HepG2 (cell line): Measurements from ENCODE around the gene MAPK9. TPM values are rescaled to one million over a fixed set of nuclear protein-coding genes. Genes with fewer than 3 reads are reported as not detected.

Experiments
- ATAC-seq: fragments of 200-7000 bp; cut with Tn5 transposase; 3 replicates; pipeline ENCODE4 v1.9.1; 2020; ENCODE audit warnings: mild to moderate bottlenecking, moderate library complexity
- BruUV-seq: library from RNA; stranded (reverse); fragments of 400-500 nt; replicated peaks from 2 replicates; lab custom pipeline; 2021; lab: Mats Ljungman, UMichigan
- CTCF ChIA-PET: fragments of 300-600 bp; formaldehyde crosslinking; extraction: SDS; loops from one replicate; lab custom pipeline; 2021; ENCODE audit warnings: low total read pairs, inconsistent platforms, low intra/inter-chr PET ratio; lab: Yijun Ruan, JAX
- POLR2A ChIA-PET: fragments of 350-600 bp; sonication (Branson Sonifier 250); formaldehyde crosslinking; loops from one replicate; lab custom pipeline; 2020; ENCODE audit warnings: antibody characterized with exemption, inconsistent platforms; lab: Yijun Ruan, JAX
- DNase-seq: peaks from one replicate; pipeline ENCODE4 v3.0.0-alpha.2; 2015; ENCODE audit warnings: low spot score
- FAIRE-seq: peaks from 3 replicates; lab custom pipeline; 2011; peaks lifted over from hg19 to GRCh38; lab: Jason Lieb, UNC
- H2AFZ ChIP-seq: one replicate; pipeline ENCODE4 v1.6.1; 2011; ENCODE audit warnings: low read length, inconsistent platforms
- H3K27ac ChIP-seq: fragments of 300-600 bp; 3 replicates; pipeline ENCODE4 v1.8.0; 2011; ENCODE audit warnings: mixed run types, mild to moderate bottlenecking, mixed read lengths, low read length, inconsistent platforms; ENCODE audit not compliant: insufficient read depth; ENCODE audit errors: extremely low read length
- H3K27me3 ChIP-seq, 2 experiments: fragments of 200-600 bp in 1 of 2; 2 replicates in 1 of 2; 3 replicates in 1 of 2; pipeline versions ENCODE4 v1.6.0 to v1.8.0; 2011; ENCODE audit warnings: low read length in 2 of 2, mild to moderate bottlenecking in 2 of 2, moderate library complexity in 2 of 2, inconsistent platforms in 1 of 2; ENCODE audit not compliant: insufficient read depth in 2 of 2, control insufficient read depth in 1 of 2
- H3K36me3 ChIP-seq, 2 experiments: fragments of 200-600 bp in 1 of 2; replicated peaks in 1 of 2; 2 replicates in 1 of 2; 3 replicates in 1 of 2; pipeline versions ENCODE4 v1.5.1 to v1.8.0; 2011; ENCODE audit warnings: low read length in 2 of 2, inconsistent platforms in 1 of 2; ENCODE audit not compliant: insufficient read depth in 2 of 2, control insufficient read depth in 1 of 2
- H3K4me1 ChIP-seq: 2 replicates; pipeline ENCODE4 v1.5.1; 2012; ENCODE audit warnings: low read length, inconsistent platforms; ENCODE audit not compliant: insufficient read depth
- H3K4me2 ChIP-seq: 2 replicates; pipeline ENCODE4 v1.6.0; 2011; ENCODE audit warnings: low read depth, low read length, inconsistent platforms
- H3K4me3 ChIP-seq, 3 experiments: fragments of 200-600 bp in 1 of 3; sonication (generic), shearing (Covaris generic) in 1 of 3; replicated peaks in 1 of 3; 2 replicates each; pipeline ENCODE4 v1.5.1; 2011 to 2016; ENCODE audit warnings: low read length in 3 of 3, inconsistent platforms in 2 of 3, low read depth in 2 of 3, mild to moderate bottlenecking in 2 of 3, control low read depth in 1 of 3, mixed read lengths in 1 of 3; ENCODE audit not compliant: insufficient read depth in 1 of 3
- H3K79me2 ChIP-seq: one replicate; pipeline ENCODE4 v1.6.1; 2011; ENCODE audit warnings: low read length, inconsistent platforms; ENCODE audit not compliant: insufficient read depth
- H3K9ac ChIP-seq: 2 replicates; pipeline ENCODE4 v1.6.0; 2011; ENCODE audit warnings: mild to moderate bottlenecking, low read depth, low read length, inconsistent platforms; ENCODE audit not compliant: insufficient read depth
- H3K9me3 ChIP-seq: 2 replicates; pipeline ENCODE4 v1.5.1; 2012; ENCODE audit warnings: mild to moderate bottlenecking, low read length
- H4K20me1 ChIP-seq: 2 replicates; pipeline ENCODE4 v1.6.0; 2011; ENCODE audit warnings: inconsistent platforms, mild to moderate bottlenecking, low read length, moderate library complexity; ENCODE audit not compliant: insufficient read depth
- ARNT2 ChIP-seq: sonication (generic); formaldehyde crosslinking; IDR thresholded peaks from 2 replicates; pipeline ENCODE4 v1.8.0; 2022; ENCODE audit warnings: mild to moderate bottlenecking, low read depth, missing genetic modification reagents, moderate library complexity
- DNMT1 ChIP-seq: sonication (generic); formaldehyde crosslinking; IDR thresholded peaks from 2 replicates; pipeline ENCODE4 v1.5.1; 2020; ENCODE audit warnings: mild to moderate bottlenecking, missing genetic modification reagents
- DPF2 ChIP-seq: sonication (generic); formaldehyde crosslinking; IDR thresholded peaks from 2 replicates; pipeline ENCODE4 v1.4.0; 2020; ENCODE audit warnings: mild to moderate bottlenecking, low read depth, missing genetic modification reagents, borderline replicate concordance
- HNRNPUL1 ChIP-seq: fragments of 200-400 bp; formaldehyde crosslinking; IDR thresholded peaks from 2 replicates; pipeline ENCODE4 v1.6.1; 2017; ENCODE audit warnings: low read depth, mild to moderate bottlenecking, low read length, moderate library complexity
- HOMEZ ChIP-seq: IDR thresholded peaks from 2 replicates; pipeline ENCODE4 v1.6.1; 2016; ENCODE audit warnings: low read depth
- ISX ChIP-seq: sonication (generic); formaldehyde crosslinking; conservative IDR thresholded peaks from 2 replicates; pipeline ENCODE4 v1.5.0; 2020; ENCODE audit warnings: missing genetic modification reagents
- NBN ChIP-seq: fragments of 450-650 bp; conservative IDR thresholded peaks from 2 replicates; pipeline ENCODE4 v1.6.1; 2017
- SATB2 ChIP-seq: sonication (generic); formaldehyde crosslinking; IDR thresholded peaks from 2 replicates; pipeline ENCODE4 v1.5.0; 2020; ENCODE audit warnings: missing genetic modification reagents
- TOPORS ChIP-seq: sonication (generic); formaldehyde crosslinking; IDR thresholded peaks from 2 replicates; pipeline ENCODE4 v1.8.0; 2023; ENCODE audit warnings: mild to moderate bottlenecking, missing genetic modification reagents
- TRIM24 ChIP-seq: sonication (generic); formaldehyde crosslinking; IDR thresholded peaks from 2 replicates; pipeline ENCODE4 v1.8.0; 2022; ENCODE audit warnings: mild to moderate bottlenecking, missing genetic modification reagents
- USF2 ChIP-seq, 2 experiments: sonication (generic) in 1 of 2; formaldehyde crosslinking in 1 of 2; IDR thresholded peaks; 2 replicates each; pipeline versions ENCODE4 v1.5.1 to v1.6.1; 2011 to 2020; ENCODE audit warnings: borderline replicate concordance in 1 of 2, low read depth in 1 of 2, low read length in 1 of 2, mild to moderate bottlenecking in 1 of 2, missing genetic modification reagents in 1 of 2, moderate library complexity in 1 of 2
- ZNF136 ChIP-seq: sonication (generic); formaldehyde crosslinking; IDR thresholded peaks from 2 replicates; pipeline ENCODE4 v1.8.1; 2022; ENCODE audit warnings: low read depth, mild to moderate bottlenecking, moderate library complexity, missing genetic modification reagents
- ZNF160 ChIP-seq: sonication (generic); formaldehyde crosslinking; IDR thresholded peaks from 2 replicates; pipeline ENCODE4 v1.8.0; 2022; ENCODE audit warnings: mild to moderate bottlenecking, inconsistent platforms, missing genetic modification reagents
- ZNF431 ChIP-seq: sonication (generic); formaldehyde crosslinking; IDR thresholded peaks from 2 replicates; pipeline ENCODE4 v1.9.0; 2022; ENCODE audit warnings: missing genetic modification reagents, low read depth, mild to moderate bottlenecking, borderline replicate concordance
- ZNF775 ChIP-seq: sonication (generic); formaldehyde crosslinking; IDR thresholded peaks from 2 replicates; pipeline ENCODE4 v1.4.0; 2020; ENCODE audit warnings: missing genetic modification reagents, mild to moderate bottlenecking, moderate library complexity, borderline replicate concordance
- ZSCAN29 ChIP-seq: sonication (generic); formaldehyde crosslinking; conservative IDR thresholded peaks from 2 replicates; pipeline ENCODE4 v1.4.0; 2020; ENCODE audit warnings: mild to moderate bottlenecking, missing genetic modification reagents
- ZSCAN9 ChIP-seq: IDR thresholded peaks from 2 replicates; pipeline ENCODE4 v1.6.1; 2016; ENCODE audit warnings: borderline replicate concordance
- WGBS: methylation state at CpG from one replicate; pipeline ENCODE4 v1.1.6; 2017; ENCODE audit warnings: low lambda C conversion rate; 5-methylcytosine and 5-hydroxymethylcytosine counted together
- in situ Hi-C: cut with HindIII; loops from 2 replicates; pipeline ENCODE4 v1.10.0; 2017; ENCODE audit warnings: low pct_unique_long_range_greater_than_20kb; ENCODE audit not compliant: extremely low pct_ligation_motif_present
- intact Hi-C: fragments of 100-400 bp; cut with micrococcal nuclease; formaldehyde crosslinking; loops from one replicate; pipeline ENCODE4 v1.10.0; 2022; ENCODE audit not compliant: unreplicated experiment
- polyA plus RNA-seq, 8 experiments: library from polyadenylated mRNA; depleted of rRNA in 3 of 8; stranded (reverse) in 7 of 8; unstranded in 1 of 8; fragments of >200 nt; fragmentation: Illumina TruSeq in 4 of 8; extraction: Trizol in 4 of 8; gene quantifications; 2 replicates each; pipeline versions ENCODE4 v1.2.1 to v1.2.3, GENCODE V29; 2011 to 2016; ENCODE audit warnings: low read depth in 4 of 8, missing spikeins in 1 of 8, mixed read lengths in 1 of 8; ENCODE audit not compliant: insufficient read depth in 1 of 8
- total RNA-seq, 5 experiments: library from RNA; depleted of rRNA; stranded (reverse); fragments of >200 nt; fragmentation: Illumina TruSeq; extraction: Trizol; gene quantifications; 2 replicates each; pipeline ENCODE4 v1.2.3, GENCODE V29; 2016; ENCODE audit warnings: low read depth in 1 of 5

Gene MAPK9
- total and polyA plus RNA-seq, 2 of the 13 experiments (the other 11 are each of a cell fraction or from before 2014, with no cell fraction given): 30.1 to 56.1 TPM

- no peak for ATAC-seq
- FAIRE-seq: no peak
Measured at GRCh38 chr5:180213256-180213600, 78.7 kb downstream of the MAPK9 start.

More at GRCh38 chr5:180213256-180213600, 78.7 kb downstream of the MAPK9 start:
- BruUV-seq: no TSS peak
- H3K4me1 ChIP-seq: peaks cover 8% of the 10 kb centered on the region
- intact Hi-C loops: no loop called here
- H3K27ac ChIP-seq: no peak overlapping the region
- 0% methylated on average over 1 of the region's 4 CpGs for WGBS
- TF ChIP-seq ZNF136 (CRISPR knock-in tag): no peak
- TF ChIP-seq TOPORS (CRISPR knock-in tag): no peak
- TF ChIP-seq HOMEZ (CRISPR knock-in tag): no peak
- TF ChIP-seq ISX (CRISPR knock-in tag): no peak
- no peak for TF ChIP-seq ZNF775 (CRISPR knock-in tag)
- no peak for TF ChIP-seq USF2 (IDR thresholded peaks at IDR 0.05; ENCODE audit: low read depth, low read length)
- no peak for TF ChIP-seq USF2 (CRISPR knock-in tag; IDR thresholded peaks at IDR 0.05; ENCODE audit: borderline replicate concordance)
- no peak for TF ChIP-seq ZNF160 (CRISPR knock-in tag)
- TF ChIP-seq HNRNPUL1: no peak
- TF ChIP-seq DPF2 (CRISPR knock-in tag): no peak
- TF ChIP-seq TRIM24 (CRISPR knock-in tag): no peak
- TF ChIP-seq DNMT1 (CRISPR knock-in tag): no peak
- no peak for TF ChIP-seq NBN
- no peak for TF ChIP-seq ZSCAN9 (CRISPR knock-in tag)
- no peak for TF ChIP-seq ZNF431 (CRISPR knock-in tag)
- no peak for TF ChIP-seq ARNT2
- TF ChIP-seq ZSCAN29 (CRISPR knock-in tag): no peak
- no peak for TF ChIP-seq SATB2
- peaks cover 0 to 20% of the 10 kb centered on the region in 2 experiments; a peak in 3 of 5 replicates for H3K27me3 ChIP-seq
- ChIA-PET POLR2A (no interaction called here), CTCF (no interaction called here)
- H3K79me2 ChIP-seq: no peaks in the 10 kb centered on the region
- H3K4me2 ChIP-seq: no peak overlapping the region
- no peak overlapping the region for H3K9ac ChIP-seq
- H3K36me3 ChIP-seq: no peaks in the 10 kb centered on the region
- 0 out of 2 replicates have a peak, but pooled peaks cover 2% of the 10 kb centered on the region for H4K20me1 ChIP-seq
- no peak for DNase-seq
- in situ Hi-C loops: loop anchor here (25.0 kb wide), 1 partner anchor 249 kb away; no protein-coding TSS in a partner anchor
- no peaks in the 10 kb centered on the region for H3K9me3 ChIP-seq
- no peak overlapping the region for H3K4me3 ChIP-seq
- no peak overlapping the region for H2AFZ ChIP-seq
